Muscle of leg (tissue), 11 donors: ENCODE results near the gene C2CD2. TPM values are rescaled to one million over a fixed set of nuclear protein-coding genes. Genes with fewer than 3 reads are reported as not detected.

Source experiments
- DNase-seq: peaks from one replicate; pipeline ENCODE4 v3.0.0; 2013
- H3K27ac ChIP-seq: one replicate; pipeline ENCODE4 v1.5.1; 2013; ENCODE audit warnings: mild to moderate bottlenecking, low read length, control low read depth
- H3K27me3 ChIP-seq: one replicate; pipeline ENCODE4 v1.6.1; 2013; ENCODE audit warnings: low read length; ENCODE audit not compliant: control insufficient read depth, insufficient read depth
- H3K36me3 ChIP-seq: one replicate; pipeline ENCODE4 v1.6.1; 2013; ENCODE audit warnings: low read length; ENCODE audit not compliant: control insufficient read depth, insufficient read depth
- H3K4me1 ChIP-seq: one replicate; pipeline ENCODE4 v1.6.1; 2013; ENCODE audit warnings: low read length; ENCODE audit not compliant: control insufficient read depth, insufficient read depth
- H3K4me3 ChIP-seq: one replicate; pipeline ENCODE4 v1.5.1; 2013; ENCODE audit warnings: low read length, control low read depth
- H3K9me3 ChIP-seq: replicated peaks from 2 replicates; pipeline ENCODE4 v1.6.1; 2013; ENCODE audit warnings: low read depth, low read length; ENCODE audit not compliant: control insufficient read depth
- WGBS: methylation state at CpG from one replicate; pipeline ENCODE4 v1.1.5; 2013; ENCODE audit warnings: missing lambda C conversion rate; ENCODE audit not compliant: insufficient coverage; 5-methylcytosine and 5-hydroxymethylcytosine counted together
- polyA plus RNA-seq, 8 donors: library from polyadenylated mRNA; unstranded; fragments of 120-200 nt; gene quantifications; one replicate each; pipeline versions ENCODE4 v1.2.1 to v1.2.3, GENCODE V29; 2013; ENCODE audit warnings: inconsistent platforms in 1 of 8, low replicate concordance in 1 of 8; ENCODE audit not compliant: insufficient read length in 8 of 8, insufficient read depth in 1 of 8
- total RNA-seq: library from RNA; stranded (reverse); fragments of 120-200 nt; gene quantifications from one replicate; pipeline ENCODE4 v1.2.4, GENCODE V29; 2013

The C2CD2 gene
- total and polyA plus RNA-seq, 9 donors, result 7.2 to 11.2 (median 8.9) TPM

DNA sequence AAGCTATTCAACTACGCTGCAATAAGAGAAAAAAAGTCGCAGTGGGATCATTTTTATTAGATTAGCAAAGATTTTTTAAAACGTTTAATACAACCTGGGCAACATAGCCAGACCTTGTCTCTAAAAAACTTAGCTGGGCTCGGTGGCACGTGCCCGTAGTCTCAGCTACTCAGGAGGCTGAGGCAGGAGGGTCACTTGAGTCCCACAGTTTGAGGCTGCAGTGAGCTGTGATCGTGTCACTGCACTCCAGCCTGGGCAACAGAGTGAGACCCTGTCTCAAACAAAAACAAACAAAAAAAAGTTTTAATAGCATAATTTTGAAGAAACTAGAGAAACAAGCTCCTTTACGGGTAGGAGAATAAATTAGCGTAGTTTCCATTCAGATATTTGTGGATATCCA, 73.7 kb downstream of the C2CD2 start:
- no peaks in the 10 kb centered on the region for H3K27me3 ChIP-seq
- WGBS, result 74% methylated on average over 5 of the region's 9 CpGs
- H3K4me1 ChIP-seq, result peaks cover 11% of the 10 kb centered on the region
- H3K4me3 ChIP-seq, result no peak overlapping the region
- DNase-seq, result no peak
- H3K36me3 ChIP-seq, result no peaks in the 10 kb centered on the region
- no peaks in the 10 kb centered on the region for H3K9me3 ChIP-seq
- H3K27ac ChIP-seq, result peak overlapping the region; percentile 81

DNA sequence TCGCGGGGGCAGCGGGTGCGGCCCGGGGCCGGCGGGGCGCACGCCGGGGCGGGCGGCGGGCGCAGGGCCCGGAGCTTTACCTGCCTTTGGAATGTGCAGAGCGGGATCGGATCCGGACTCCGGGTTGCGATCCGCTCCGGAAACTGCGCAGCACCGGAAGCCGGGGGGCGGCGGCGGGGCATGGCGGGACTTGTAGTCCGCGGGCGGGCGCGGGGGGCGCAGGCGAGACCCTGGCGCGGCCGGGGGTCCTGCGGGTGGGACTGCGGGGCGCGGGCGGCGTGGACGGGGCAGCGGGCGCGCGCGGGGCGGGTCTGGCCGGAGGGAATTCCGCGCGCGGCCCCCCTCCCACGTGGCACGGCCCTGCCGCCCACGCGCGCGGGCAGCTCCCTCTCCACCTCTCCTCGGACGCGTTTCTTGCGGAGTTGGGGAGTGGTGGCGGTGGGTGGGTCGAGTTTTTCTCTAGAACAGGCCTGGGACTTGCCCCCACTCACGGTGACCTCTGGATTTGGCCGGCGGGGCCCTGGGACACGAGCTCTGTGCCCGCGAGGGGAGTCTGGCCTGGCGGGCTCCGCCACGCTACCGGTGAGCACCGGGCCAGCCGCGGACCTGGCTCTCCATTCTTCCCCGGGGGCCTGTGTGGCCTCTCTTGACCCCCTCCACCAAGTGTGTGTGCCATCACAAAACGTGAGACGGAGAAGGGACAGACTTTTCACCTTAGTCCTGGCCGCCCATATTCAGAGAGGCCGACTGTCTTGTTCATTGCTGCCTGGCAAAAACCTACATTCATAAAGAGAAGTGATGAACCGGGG, 74.4 kb downstream of the C2CD2 start, which contains the start of gene PRDM15:
PRDM15 (minus strand) TSS at position 155 of the 809 bp plus-strand sequence. CDS start 18,981 bp downstream, outside the sequence.
- Histone ChIP-seq H3K4me1 (peaks cover 15% of the 10 kb centered on the region), H3K4me3 (peak within 1 kb of the TSS; percentile 77), H3K27ac (peak within 1 kb of the TSS; percentile 81), H3K9me3 (no peaks in the 10 kb centered on the region), H3K36me3 (no peaks in the 10 kb centered on the region), H3K27me3 (no peaks in the 10 kb centered on the region)
- peak; percentile 93 for DNase-seq
- WGBS, result under 1% methylated on average over 62 of the region's 89 CpGs

- Histone ChIP-seq H3K27ac (no peak overlapping the region), H3K4me3 (peak overlapping the region; percentile 71), H3K4me1 (peaks cover 15% of the 10 kb centered on the region), H3K27me3 (no peaks in the 10 kb centered on the region), H3K36me3 (no peaks in the 10 kb centered on the region), H3K9me3 (no peaks in the 10 kb centered on the region)
- DNase-seq, result peak; percentile 95
- WGBS, result under 1% methylated on average over 65 of the region's 65 CpGs
Measured at GRCh38 chr21:41878831-41879189, 75.0 kb downstream of the C2CD2 start.

DNA sequence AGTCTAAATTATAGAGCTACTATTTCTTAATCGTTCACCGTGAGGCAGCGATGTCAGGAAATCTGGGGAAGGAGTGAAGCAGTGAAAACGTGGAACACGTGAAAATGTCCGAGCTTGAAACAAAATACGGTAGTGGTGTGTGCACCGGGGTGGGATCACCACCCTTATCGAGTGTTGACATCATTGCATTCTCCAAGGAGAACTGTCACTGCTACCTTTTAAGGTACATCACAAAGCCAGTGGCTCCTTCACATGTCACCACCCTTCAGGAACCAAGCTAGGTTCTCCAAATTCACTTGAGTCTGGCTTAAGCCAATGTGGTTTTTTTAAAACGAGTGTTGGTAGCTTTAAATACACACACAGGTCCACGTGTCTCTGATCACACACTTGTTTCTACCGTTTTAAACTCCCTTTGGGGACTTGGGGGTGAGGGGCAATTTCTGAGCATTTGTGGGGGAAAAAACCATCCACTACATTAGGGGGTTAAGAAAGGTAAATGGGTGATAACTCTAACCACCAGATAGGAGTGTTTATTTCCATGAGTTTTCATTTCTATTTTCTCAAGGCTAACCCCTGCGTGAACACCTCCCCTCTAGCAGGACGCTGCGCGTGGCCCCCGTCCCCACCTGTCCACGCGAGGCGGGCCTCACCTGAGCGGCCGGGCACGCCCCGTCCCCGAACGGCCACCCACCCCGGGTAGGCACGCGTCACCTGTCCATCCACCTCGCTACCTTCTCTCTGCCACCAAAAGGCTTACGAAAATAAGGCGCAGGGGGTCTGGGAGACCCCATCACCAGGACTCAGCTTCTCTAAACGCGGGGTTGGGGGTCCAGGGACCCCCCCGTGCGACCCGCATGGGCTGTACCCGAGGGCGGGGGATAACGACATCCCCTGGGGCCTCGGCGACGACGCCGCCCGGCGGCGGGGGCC, 75.7 kb downstream of the C2CD2 start:
- H3K9me3 ChIP-seq, result no peaks in the 10 kb centered on the region
- peak overlapping the region; percentile 71 for H3K4me3 ChIP-seq
- H3K4me1 ChIP-seq, result peaks cover 15% of the 10 kb centered on the region
- H3K36me3 ChIP-seq, result no peaks in the 10 kb centered on the region
- WGBS, result 1% methylated on average over 39 of the region's 48 CpGs
- H3K27me3 ChIP-seq, result no peaks in the 10 kb centered on the region
- no peak overlapping the region for H3K27ac ChIP-seq
- DNase-seq, result peak; percentile 66

GRCh38 chr21:41876928-41877652, 76.7 kb downstream of the C2CD2 start:
- Histone ChIP-seq H3K27ac (no peak overlapping the region), H3K27me3 (no peaks in the 10 kb centered on the region), H3K9me3 (no peaks in the 10 kb centered on the region), H3K4me3 (no peak overlapping the region), H3K4me1 (peaks cover 15% of the 10 kb centered on the region), H3K36me3 (peaks cover 4% of the 10 kb centered on the region)
- DNase-seq, result no peak
- 76% methylated on average over 4 of the region's 11 CpGs for WGBS

- WGBS, result 89% methylated on average over 5 of the region's 8 CpGs
Measured at GRCh38 chr21:41876396-41876795, 77.4 kb downstream of the C2CD2 start.

GRCh38 chr21:41875086-41875485, 78.7 kb downstream of the C2CD2 start:
- H3K36me3 ChIP-seq, result peaks cover 4% of the 10 kb centered on the region
- H3K4me3 ChIP-seq, result no peak overlapping the region
- peaks cover 15% of the 10 kb centered on the region for H3K4me1 ChIP-seq
- H3K9me3 ChIP-seq, result no peaks in the 10 kb centered on the region
- H3K27me3 ChIP-seq, result no peaks in the 10 kb centered on the region
- no peak overlapping the region for H3K27ac ChIP-seq
- 93% methylated on average over 8 of the region's 8 CpGs for WGBS
- DNase-seq, result no peak

More at GRCh38 chr21:41876396-41876795, 77.4 kb downstream of the C2CD2 start:
- DNase-seq, result no peak
- no peaks in the 10 kb centered on the region for H3K27me3 ChIP-seq
- no peak overlapping the region for H3K4me3 ChIP-seq
- no peak overlapping the region for H3K27ac ChIP-seq
- no peaks in the 10 kb centered on the region for H3K9me3 ChIP-seq
- H3K4me1 ChIP-seq, result peaks cover 15% of the 10 kb centered on the region
- H3K36me3 ChIP-seq, result peaks cover 4% of the 10 kb centered on the region

DNA sequence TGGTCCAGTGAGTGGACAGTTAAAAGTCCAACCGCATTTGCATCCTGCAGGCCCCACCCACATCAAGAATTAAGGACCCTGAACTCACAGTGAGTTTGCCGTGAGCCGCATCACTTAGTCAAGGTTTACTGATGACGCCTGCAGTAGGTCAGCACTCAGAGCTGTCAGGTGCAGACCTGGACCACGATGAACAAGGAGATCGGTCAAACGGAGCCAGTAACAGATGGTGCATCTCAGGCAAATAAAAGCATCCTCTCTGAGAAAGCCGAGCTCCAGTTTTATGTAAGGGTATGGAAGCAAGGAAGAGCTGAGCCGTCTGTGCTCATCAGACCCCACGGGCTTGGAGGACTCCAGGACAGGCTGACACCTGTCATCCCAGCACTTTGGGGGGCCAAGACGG, 79.2 kb downstream of the C2CD2 start:
- DNase-seq, result no peak
- Histone ChIP-seq H3K27ac (no peak overlapping the region), H3K36me3 (peaks cover 4% of the 10 kb centered on the region), H3K9me3 (no peaks in the 10 kb centered on the region), H3K4me1 (peaks cover 13% of the 10 kb centered on the region), H3K27me3 (no peaks in the 10 kb centered on the region), H3K4me3 (no peak overlapping the region)
- 66% methylated on average over 10 of the region's 11 CpGs for WGBS

- Histone ChIP-seq H3K27ac (no peak overlapping the region), H3K27me3 (no peaks in the 10 kb centered on the region), H3K36me3 (peaks cover 4% of the 10 kb centered on the region), H3K9me3 (no peaks in the 10 kb centered on the region), H3K4me3 (no peak overlapping the region), H3K4me1 (peaks cover 12% of the 10 kb centered on the region)
- DNase-seq, result no peak
- WGBS, result 62% methylated on average over 3 of the region's 6 CpGs
Measured at GRCh38 chr21:41873426-41873825, 80.4 kb downstream of the C2CD2 start.
